ENCODE data around the gene TNRC6B. TPM values are rescaled to one million over a fixed set of nuclear protein-coding genes. Genes with fewer than 3 reads are reported as not detected.

The TNRC6B gene
- polyA plus RNA-seq, 1 donor from 2014 or later: 7.6 TPM

GRCh38 chr22:40314041-40314440, 136.3 kb downstream of the TNRC6B start:
- no peak overlapping the region for H3K9ac ChIP-seq (ENCODE audit: low read length)
- H3K9me3 ChIP-seq (ENCODE audit: low read length): no peaks in the 10 kb centered on the region
- no peak overlapping the region for H3K27ac ChIP-seq (ENCODE audit: low read length)
- H3K4me3 ChIP-seq (ENCODE audit: low read length): no peak overlapping the region
- no peaks in the 10 kb centered on the region for H4K20me1 ChIP-seq (ENCODE audit: insufficient read depth)
- no peak overlapping the region for H2AFZ ChIP-seq (ENCODE audit: low read depth, low read length)
- H3F3A ChIP-seq (ENCODE audit: insufficient read depth, low read length, poor library complexity, severe bottlenecking): no peaks in the 10 kb centered on the region
- no peak for TF ChIP-seq EP300 (conservative IDR thresholded peaks at IDR 0.05; ENCODE audit: poor library complexity, severe bottlenecking)
- TF ChIP-seq RAD21 (conservative IDR thresholded peaks at IDR 0.05): no peak
- no peak for TF ChIP-seq CTCF (IDR thresholded peaks at IDR 0.05; ENCODE audit: poor library complexity, severe bottlenecking)
- no peak for TF ChIP-seq EZH2 (IDR thresholded peaks at IDR 0.05; ENCODE audit: borderline replicate concordance, insufficient read depth, low read length, poor library complexity, severe bottlenecking)
- no peak for TF ChIP-seq SMC3 (conservative IDR thresholded peaks at IDR 0.05; ENCODE audit: poor library complexity)
- TF ChIP-seq POLR2AphosphoS5 (IDR thresholded peaks at IDR 0.05): no peak
- no peak for TF ChIP-seq TAF1 (IDR thresholded peaks at IDR 0.05; ENCODE audit: low read depth)
- no peak for TF ChIP-seq REST (IDR thresholded peaks at IDR 0.05; ENCODE audit: borderline replicate concordance)
- no peak for TF ChIP-seq MXI1 (conservative IDR thresholded peaks at IDR 0.05; ENCODE audit: poor library complexity, severe bottlenecking)
- no peaks in the 10 kb centered on the region for H3K79me2 ChIP-seq (replicated peaks; ENCODE audit: insufficient read depth, low read length)
- peaks cover 33% of the 10 kb centered on the region for H3K36me3 ChIP-seq (ENCODE audit: insufficient read depth, low read length)
- no peaks in the 10 kb centered on the region for H3K9me2 ChIP-seq (ENCODE audit: insufficient read depth, low read length)
- H3K4me2 ChIP-seq (ENCODE audit: low read length): no peak overlapping the region
- H3K27me3 ChIP-seq (ENCODE audit: insufficient read depth, low read depth, low read length): no peaks in the 10 kb centered on the region

GRCh38 chr22:40320687-40321086, 143.0 kb downstream of the TNRC6B start:
- H4K20me1 ChIP-seq (ENCODE audit: insufficient read depth): no peaks in the 10 kb centered on the region
- H3F3A ChIP-seq (ENCODE audit: insufficient read depth, low read length, poor library complexity, severe bottlenecking): no peaks in the 10 kb centered on the region
- no peak overlapping the region for H2AFZ ChIP-seq (ENCODE audit: low read depth, low read length)
- no peak overlapping the region for H3K4me3 ChIP-seq (ENCODE audit: low read length)
- H3K4me2 ChIP-seq (ENCODE audit: low read length): no peak overlapping the region
- TF ChIP-seq EZH2 (IDR thresholded peaks at IDR 0.05; ENCODE audit: borderline replicate concordance, insufficient read depth, low read length, poor library complexity, severe bottlenecking) (no peak), POLR2AphosphoS5 (IDR thresholded peaks at IDR 0.05) (no peak), RAD21 (conservative IDR thresholded peaks at IDR 0.05) (no peak), TAF1 (IDR thresholded peaks at IDR 0.05; ENCODE audit: low read depth) (no peak), MXI1 (conservative IDR thresholded peaks at IDR 0.05; ENCODE audit: poor library complexity, severe bottlenecking) (no peak), REST (IDR thresholded peaks at IDR 0.05; ENCODE audit: borderline replicate concordance) (no peak), CTCF (IDR thresholded peaks at IDR 0.05; ENCODE audit: poor library complexity, severe bottlenecking) (no peak), SMC3 (conservative IDR thresholded peaks at IDR 0.05; ENCODE audit: poor library complexity) (no peak), EP300 (conservative IDR thresholded peaks at IDR 0.05; ENCODE audit: poor library complexity, severe bottlenecking) (no peak)
- H3K27ac ChIP-seq (ENCODE audit: low read length): no peak overlapping the region
- H3K9me2 ChIP-seq (ENCODE audit: insufficient read depth, low read length): no peaks in the 10 kb centered on the region
- H3K9ac ChIP-seq (ENCODE audit: low read length): no peak overlapping the region
- H3K79me2 ChIP-seq (replicated peaks; ENCODE audit: insufficient read depth, low read length): no peaks in the 10 kb centered on the region
- H3K36me3 ChIP-seq (ENCODE audit: insufficient read depth, low read length): peaks cover 12% of the 10 kb centered on the region
- no peaks in the 10 kb centered on the region for H3K27me3 ChIP-seq (ENCODE audit: insufficient read depth, low read depth, low read length)
- H3K9me3 ChIP-seq (ENCODE audit: low read length): no peaks in the 10 kb centered on the region

All from neural cell (in vitro differentiated cells).